ENCODE results near the gene EHBP1.

DNA sequence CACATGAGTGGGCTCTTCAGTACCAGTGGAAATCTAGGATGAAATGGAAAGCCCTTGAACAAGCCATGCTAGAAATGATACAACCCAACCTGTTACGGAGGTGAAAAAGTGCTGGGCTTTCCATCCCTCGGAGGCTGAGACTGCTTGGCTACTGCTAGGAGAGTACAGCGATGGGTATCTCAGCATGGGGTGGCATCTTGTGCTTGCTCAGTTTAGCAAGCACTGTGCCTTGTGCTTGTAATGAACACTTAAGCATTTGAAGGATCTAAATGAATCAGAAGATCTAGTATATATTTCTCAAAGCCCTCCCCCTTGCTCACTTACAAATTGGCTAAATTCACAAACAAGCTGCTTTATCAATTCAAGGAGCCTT lies 44.3 kb upstream of the EHBP1 start:
- TF ChIP-seq MYC (IDR thresholded peaks at IDR 0.05; ENCODE audit: low read depth, low read length) (no peak), GATA2 (IDR thresholded peaks at IDR 0.05; ENCODE audit: insufficient read depth, insufficient read length, low read depth, low read length) (no peak), POLR2AphosphoS5 (IDR thresholded peaks at IDR 0.05; ENCODE audit: insufficient read depth, low read depth, low read length) (no peak), EZH2 (IDR thresholded peaks at IDR 0.05; ENCODE audit: borderline replicate concordance, low read depth, low read length, severe bottlenecking) (no peak), POLR2A (IDR thresholded peaks at IDR 0.05; ENCODE audit: low read depth, low read length) (no peak), FOS (IDR thresholded peaks at IDR 0.05; ENCODE audit: borderline replicate concordance, insufficient read depth, low read length) (no peak), JUN (IDR thresholded peaks at IDR 0.05; ENCODE audit: borderline replicate concordance, insufficient read depth, insufficient read length, low read depth) (no peak)
- TF ChIP-seq, protein P1, sequence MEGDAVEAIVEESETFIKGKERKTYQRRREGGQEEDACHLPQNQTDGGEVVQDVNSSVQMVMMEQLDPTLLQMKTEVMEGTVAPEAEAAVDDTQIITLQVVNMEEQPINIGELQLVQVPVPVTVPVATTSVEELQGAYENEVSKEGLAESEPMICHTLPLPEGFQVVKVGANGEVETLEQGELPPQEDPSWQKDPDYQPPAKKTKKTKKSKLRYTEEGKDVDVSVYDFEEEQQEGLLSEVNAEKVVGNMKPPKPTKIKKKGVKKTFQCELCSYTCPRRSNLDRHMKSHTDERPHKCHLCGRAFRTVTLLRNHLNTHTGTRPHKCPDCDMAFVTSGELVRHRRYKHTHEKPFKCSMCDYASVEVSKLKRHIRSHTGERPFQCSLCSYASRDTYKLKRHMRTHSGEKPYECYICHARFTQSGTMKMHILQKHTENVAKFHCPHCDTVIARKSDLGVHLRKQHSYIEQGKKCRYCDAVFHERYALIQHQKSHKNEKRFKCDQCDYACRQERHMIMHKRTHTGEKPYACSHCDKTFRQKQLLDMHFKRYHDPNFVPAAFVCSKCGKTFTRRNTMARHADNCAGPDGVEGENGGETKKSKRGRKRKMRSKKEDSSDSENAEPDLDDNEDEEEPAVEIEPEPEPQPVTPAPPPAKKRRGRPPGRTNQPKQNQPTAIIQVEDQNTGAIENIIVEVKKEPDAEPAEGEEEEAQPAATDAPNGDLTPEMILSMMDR (IDR thresholded peaks at IDR 0.05; ENCODE audit: extremely low read depth in 1 of 2, insufficient read depth in 1 of 2, low read depth in 1 of 2, low read length in 2 of 2) = no peak
- TF ChIP-seq, protein P2, sequence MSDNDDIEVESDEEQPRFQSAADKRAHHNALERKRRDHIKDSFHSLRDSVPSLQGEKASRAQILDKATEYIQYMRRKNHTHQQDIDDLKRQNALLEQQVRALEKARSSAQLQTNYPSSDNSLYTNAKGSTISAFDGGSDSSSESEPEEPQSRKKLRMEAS (IDR thresholded peaks at IDR 0.05; ENCODE audit: insufficient read depth, insufficient read length) = no peak
